ENCODE results near the gene VPS18.

Gene VPS18

DNA sequence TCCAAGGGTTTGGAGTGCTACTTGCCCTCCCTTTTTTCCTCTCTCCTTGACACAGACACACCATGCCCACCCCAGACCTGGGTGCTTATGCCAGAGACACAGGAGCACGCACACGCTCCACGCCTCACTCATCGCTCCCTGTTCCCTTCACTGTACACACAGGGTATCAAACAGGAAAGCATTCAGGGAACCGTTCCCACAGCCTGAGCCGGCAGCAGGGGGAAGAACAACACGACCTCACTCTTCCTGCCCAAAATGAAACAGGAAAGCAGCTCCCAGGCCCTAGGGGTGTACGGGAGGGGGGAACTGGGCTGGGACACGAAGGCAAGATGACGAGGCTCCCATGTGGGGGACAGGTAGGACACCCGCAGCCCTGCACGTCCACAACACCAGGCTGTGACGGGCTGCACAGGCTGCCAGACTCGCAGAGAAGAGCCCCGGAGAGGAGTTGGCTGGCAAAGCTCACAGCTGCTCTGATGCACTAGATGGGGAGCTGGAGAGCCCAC lies 46.1 kb downstream of the VPS18 start:
- DNase-seq = no peak

DNA sequence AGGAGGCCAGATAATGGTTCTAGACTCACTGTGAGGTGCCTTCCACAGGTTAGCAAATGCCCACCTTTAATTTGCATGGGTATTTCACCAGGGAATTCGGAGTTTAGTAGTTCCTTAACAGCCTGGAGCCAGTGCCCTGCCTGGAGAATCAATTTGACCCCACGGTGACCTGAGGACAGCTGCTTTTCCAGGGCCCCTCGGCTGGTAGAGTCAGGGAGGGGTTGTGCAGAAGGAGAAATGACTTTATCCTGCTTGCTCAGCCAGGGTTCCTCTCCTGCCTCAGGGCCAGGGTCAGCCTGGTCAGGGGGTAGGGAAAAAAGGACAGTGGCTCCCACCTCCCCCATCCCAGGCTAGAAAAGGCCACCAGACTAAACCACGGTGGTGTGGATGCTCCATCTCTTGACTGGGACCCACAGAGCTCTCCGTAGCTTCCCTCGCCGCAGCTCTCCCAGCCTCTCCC lies 46.8 kb downstream of the VPS18 start:
- DNase-seq = no peak

GRCh38 chr15:40941528-40942336 lies 47.5 kb downstream of the VPS18 start:
- DNase-seq = peak; percentile 40 to 68

DNA sequence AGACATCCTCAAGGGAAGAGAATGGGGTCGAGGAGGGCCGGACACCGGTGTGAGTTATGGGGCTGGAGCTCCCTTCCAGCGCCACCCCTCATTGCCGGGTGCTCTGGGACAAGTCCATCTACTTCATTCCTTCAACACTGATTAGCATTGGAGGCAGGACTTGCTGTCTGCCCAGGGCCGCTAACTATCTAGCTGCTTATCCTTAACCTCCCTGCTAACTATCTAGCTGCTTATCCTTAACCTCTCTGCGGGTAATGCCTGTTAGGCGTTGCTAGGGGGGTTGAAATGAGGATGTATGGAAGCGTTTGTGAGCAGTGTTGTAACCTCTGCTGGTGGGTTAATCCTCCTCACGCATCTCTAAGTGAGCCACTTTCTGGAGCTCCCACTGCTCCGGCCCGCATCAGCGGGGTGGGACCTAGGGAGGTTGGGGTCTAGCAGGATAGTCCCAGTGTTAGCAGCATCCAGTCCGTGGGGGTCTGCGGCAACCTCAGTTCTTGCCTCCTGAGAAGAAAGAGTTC lies 48.1 kb downstream of the VPS18 start:
- DNase-seq = no peak

GRCh38 chr15:40942878-40943277 lies 48.6 kb downstream of the VPS18 start:
- no peak for DNase-seq

DNA sequence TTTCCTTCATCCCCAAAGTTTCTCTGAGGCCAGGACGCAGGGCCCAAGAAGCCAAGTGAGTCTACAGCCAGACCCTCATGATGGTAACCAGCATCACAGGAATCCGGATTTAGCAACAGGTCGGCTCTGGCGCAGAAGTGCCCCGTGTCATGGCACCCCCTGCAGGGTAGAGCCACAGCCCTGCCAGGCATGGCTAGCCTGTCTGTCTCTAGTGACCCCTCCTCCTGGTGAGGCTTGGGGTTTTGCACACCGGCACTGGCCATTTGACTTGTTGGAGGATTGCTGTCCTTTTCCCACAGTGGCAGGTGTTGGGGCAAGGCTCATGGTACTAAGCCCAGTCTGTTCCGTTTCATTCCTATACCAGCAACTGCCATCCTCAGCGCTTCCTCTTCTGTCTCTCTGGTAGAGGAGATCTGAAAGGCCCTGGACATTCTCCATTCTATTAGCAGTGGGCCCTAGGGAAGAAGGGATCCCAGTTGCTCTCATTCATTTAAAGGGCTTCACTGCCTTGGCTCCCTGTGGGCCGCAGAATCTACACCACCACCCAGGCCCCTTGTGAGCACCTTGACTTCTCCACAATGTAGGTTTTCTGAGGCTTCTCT lies 49.6 kb downstream of the VPS18 start:
- DNase-seq = no peak

GRCh38 chr15:40944510-40945296 lies 50.5 kb downstream of the VPS18 start:
- DNase-seq = peak in 1 of 2 experiments; percentile 38

- DNase-seq = no peak
These were observed 54.6 kb downstream of the VPS18 start for GRCh38 chr15:40948706-40949473.

GRCh38 chr15:40949756-40950207 lies 55.5 kb downstream of the VPS18 start:
- DNase-seq = no peak

DNA sequence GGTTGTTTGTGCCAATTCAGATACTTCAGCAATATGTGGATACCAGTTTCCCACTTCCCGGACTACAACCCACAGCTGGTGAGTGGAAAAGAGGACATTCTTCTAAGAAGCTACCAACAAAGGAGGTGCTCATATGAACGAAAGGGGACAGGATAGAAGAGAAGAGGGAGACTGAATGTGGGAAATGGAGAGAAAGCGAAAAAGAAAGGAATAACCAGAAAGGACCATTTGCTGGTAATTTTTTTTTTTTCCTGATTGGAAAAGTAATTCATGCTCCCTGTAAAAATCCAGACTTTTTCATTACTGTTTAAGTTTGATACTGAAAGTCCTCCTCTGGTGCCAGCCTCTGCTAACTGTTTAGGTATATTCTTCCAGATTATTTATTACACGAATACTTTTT lies 57.5 kb downstream of the VPS18 start:
- no peak for DNase-seq

GRCh38 chr15:40952301-40952900 lies 58.2 kb downstream of the VPS18 start:
- no peak for DNase-seq

- peak; percentile 89 to 94 for DNase-seq
These were observed 58.9 kb downstream of the VPS18 start, which contains the start of gene CHAC1 for GRCh38 chr15:40952901-40953712. CHAC1 (plus strand) TSS chr15:40953471; CDS start chr15:40953584, 113 bp downstream.
